Esophagus mucosa (tissue), 1 donor: Measurements from ENCODE around the gene MAMDC4. TPM values are rescaled to one million over a fixed set of nuclear protein-coding genes. Genes with fewer than 3 reads are reported as not detected.
"Not testable (repeated sequence)": the region's sequence is repeated elsewhere in the genome, so short reads cannot be mapped to it uniquely, and the experiment has no call there.

Experiments used
- ATAC-seq: fragments of 200-7000 bp; cut with Tn5 transposase; one replicate; pipeline ENCODE4 v1.9.1; 2020
- total RNA-seq: library from RNA; stranded (reverse); gene quantifications from one replicate; pipeline ENCODE4 v1.2.4, GENCODE V29; 2023
- donor health status: DM: yes; HTN: yes; CAD: no.

Gene MAMDC4
- total RNA-seq = 1.3 TPM

DNA sequence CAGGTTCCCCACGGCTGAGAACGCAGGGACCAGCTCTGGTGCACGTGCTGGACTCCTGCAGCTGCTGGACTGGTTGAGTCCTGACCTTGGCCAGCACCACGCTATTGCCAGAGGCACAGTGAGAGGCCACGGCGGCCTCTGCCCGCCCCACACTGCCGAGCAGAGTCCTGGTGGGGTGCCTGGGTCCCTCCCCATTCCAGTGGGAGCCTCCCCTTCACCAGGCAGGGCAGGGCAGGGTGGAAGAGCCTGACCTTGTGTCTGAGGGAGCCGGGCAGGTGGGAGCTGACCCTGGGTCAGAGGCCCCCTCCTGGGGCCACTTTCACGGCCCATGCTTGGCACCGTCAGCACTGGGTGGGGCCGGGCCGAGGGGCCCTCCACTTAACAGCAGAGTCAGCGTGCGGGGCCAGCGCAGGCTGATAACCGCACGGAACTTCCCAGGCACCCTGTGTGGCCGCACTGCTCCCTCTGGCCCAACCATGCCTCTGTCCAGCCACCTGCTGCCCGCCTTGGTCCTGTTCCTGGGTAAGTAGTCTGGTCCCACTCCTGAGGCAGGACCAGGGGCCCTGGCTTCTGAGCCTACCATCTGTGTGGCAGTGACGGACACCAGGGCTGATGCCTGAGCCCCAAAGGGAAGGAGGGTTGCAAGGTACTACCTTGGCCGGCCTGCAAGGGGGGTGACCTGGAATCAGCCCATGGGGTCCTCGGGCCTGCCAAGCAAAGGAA is at the start of gene MAMDC4:
Gene MAMDC4, plus strand, starts transcription at position 406 of the 723 bp plus-strand sequence. Its CDS starts 71 bp downstream, at position 477.
- no peak for ATAC-seq

DNA sequence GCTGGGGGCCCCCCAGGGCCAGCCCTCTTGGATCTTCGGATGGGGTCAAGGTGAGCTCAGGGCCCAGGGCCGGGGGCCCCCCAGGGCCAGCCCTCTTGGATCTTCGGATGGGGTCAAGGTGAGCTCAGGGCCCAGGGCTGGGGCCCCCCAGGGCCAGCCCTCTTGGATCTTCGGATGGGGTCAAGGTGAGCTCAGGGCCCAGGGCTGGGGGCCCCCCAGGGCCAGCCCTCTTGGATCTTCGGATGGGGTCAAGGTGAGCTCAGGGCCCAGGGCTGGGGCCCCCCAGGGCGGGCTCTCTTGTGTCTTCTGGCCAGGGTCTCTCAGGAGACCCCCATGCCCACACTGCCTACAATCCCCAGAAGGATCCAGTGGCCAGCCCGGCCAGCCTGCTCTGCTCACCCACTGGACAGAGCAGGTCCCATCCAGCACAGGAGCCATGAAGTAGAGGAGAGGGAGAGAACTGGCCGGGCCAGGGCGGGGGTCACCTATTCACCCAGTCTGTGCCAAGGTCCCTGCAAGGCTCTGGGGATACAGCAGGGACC is 49.1 kb upstream of the MAMDC4 start:
- not testable (repeated sequence) for ATAC-seq

DNA sequence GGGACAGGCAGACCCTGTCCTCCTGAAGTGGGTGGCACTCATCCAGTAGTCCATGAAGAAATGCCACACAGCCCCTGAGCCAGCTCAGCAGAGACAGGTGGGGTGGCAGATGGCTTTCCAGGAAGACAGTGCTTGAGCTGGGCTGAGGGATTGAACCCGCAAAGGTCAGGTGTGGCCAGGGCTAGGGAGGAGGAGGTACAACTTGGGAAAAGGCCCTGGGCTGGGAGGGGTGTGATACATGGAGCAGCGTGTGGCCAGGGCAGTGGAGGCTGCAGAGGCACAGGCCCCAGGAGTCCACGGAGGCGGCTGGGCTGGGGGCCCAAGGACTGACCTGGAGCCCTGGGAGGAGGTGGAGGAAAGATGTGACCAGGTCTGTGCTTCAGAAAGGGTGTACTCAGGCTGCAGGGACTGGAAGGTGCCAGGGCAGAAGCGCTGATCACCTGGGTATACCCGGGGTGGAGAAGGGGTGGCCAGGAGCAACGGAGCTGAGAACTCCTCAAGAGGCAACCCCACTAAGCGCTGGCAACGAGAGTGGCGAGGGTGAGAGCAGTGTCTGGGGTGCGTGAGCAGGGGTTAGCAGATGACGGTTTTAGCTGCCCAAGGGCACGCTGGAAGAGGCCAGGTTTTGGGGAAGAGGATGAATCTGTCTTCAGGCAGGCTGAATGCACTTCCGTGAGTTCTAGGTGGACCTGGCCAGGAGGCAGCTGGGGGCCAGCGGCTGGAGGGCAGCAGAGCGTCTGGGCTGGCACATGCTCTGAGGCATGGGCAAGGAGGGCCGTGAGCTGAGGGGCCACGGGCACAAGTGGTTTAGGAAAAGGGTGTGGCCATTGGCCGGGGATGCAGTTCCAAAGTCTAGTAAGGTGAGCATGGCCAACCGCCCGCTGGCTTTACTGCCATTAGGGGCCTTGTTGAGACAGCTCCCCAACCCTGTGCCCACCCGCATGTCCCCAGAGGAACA is 48.3 kb upstream of the MAMDC4 start:
- no peak for ATAC-seq

DNA sequence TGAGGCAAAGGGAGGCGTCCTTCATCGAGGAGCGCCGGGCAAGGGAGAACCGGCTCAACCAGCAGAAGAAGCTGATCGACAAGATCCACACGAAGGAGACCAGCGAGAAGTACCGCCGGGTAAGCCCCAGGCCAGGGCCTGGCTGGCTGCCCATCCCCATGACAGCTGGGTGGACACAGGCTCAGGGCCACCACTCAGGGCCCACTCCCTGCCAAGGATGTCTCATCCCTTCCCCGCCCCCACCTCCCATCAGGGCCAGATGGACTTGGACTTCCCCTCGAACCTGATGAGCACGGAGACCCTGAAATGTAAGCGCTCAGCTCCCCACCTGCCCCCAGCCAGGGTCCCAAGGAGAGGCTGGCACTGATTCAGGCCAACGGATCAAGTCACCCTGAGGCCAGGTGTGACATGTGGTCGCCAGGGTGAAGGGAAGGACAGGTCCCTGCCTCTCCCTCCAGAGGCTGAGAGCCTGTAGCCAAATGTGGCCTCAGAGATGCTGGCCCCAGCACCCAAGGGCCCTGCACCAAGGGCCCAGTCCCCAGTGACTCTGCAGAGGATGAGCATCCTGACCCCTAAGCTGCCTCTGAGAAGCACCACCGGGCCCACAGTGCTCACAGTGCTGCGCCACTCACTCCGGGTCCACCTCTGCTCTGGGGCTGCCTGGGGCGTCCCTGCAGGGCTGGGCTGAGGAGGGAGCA is 47.5 kb upstream of the MAMDC4 start:
- no peak for ATAC-seq

DNA sequence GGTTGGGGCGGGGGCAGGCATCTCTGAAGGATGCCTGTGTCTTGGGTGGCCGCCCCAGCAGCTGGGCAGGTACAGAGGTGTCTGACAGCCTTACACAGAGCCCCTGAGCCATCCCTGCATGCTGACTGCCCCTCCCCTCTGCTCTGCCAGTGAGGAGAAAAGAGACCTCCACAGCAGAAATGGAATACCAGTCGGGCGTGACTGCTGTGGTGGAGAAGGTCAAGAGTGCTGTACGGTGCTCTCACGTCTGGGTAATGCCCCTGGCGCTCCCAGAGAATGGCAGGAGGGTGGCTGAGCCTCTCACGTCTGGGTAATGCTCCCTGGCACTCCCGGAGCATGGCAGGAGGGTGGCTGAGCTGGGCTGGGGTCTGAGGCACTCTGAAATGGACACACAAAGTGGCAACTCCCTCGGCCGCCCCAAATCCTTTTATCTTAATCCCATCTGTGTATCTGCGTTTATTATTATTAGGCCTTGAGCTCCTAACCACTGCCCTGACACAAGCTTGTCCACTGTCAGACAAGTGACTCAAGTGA is 46.9 kb upstream of the MAMDC4 start:
- ATAC-seq = no peak

DNA sequence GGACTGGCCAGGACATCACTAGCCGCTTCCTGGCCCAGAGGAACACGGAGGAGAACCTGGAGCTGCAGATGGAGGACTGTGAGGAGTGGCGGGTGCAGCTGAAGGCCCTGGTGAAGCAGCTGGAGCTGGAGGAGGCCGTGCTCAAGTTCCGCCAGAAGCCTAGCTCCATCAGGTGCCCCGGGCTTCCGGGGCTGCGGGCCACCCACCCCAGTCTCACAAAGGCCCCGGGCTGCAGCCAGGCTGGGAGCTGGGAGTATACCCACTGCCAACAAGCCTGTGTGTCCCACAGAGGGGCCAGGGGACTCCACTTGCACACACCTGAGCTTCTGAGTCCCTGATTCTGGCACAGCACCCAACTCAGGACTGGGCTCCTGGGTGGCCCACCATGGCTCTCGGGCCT is 46.1 kb upstream of the MAMDC4 start:
- ATAC-seq = no peak

DNA sequence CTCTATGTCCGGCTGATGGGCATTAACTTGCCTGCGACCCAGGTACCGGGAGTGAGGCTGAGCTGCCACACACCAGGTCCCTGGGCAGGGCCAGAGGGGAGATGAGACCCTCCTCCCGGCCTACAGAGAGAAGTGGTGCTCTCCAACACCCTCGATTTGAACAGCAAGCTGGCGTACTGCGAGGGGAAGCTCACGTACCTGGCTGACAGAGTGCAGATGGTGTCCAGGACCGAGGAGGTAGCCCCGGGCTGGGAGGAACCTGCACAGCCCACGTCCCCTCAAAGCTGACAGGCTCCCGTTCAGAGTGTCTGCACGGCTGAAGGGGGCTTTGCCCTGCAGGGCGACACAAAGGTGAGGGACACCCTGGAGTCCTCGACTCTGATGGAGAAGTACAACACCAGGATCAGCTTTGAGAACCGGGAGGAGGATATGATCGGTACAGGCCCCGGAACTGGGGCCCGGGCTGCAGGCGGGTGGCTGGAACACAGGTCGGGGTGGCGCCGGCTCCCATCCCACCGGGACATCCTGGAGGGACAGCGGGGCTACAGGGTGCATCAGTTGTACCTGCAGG is 45.4 kb upstream of the MAMDC4 start:
- peak; percentile 2 for ATAC-seq

DNA sequence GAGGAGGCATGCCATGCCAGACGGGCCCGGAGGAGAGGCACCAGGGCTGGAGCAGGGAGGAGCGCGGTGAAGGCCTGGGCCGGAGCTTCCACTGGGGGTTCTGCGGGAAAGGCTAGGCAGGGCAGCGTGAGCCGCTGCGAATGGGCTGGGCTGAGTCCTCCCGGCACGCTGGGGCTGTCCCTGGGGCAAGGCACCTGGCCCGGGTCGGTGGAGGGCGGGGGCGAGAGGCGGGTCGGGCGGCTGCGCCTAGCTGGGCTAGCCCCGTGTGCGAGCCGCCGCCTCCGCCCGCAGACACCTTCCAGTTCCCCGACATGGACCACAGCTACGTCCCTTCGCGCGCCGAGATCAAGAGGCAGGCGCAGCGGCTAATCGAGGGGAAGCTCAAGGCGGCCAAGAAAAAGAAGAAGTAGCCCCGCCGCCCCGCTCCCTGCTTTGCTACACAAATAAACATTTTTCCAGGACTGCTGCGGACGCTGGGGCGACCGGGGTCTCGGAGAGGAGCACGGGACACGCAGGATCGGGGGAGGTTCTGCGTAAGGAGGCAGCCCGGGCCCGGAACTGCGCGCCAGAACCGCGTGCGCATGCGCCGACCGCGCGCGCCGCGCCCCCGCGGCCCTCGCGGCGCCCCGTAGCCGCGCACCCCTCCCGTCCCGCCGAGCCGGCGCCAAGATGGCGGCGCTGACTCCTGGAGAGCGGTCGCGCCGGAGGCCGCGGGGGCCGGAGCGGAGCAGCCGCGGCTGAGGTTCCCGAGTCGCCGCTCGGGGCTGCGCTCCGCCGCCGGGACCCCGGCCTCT is 44.7 kb upstream of the MAMDC4 start, which contains the start of gene RABL6:
Gene RABL6, plus strand, starts transcription at position 668 of the 794 bp plus-strand sequence. CDS start 249 bp downstream, outside the sequence.
- ATAC-seq = peak; percentile 76

DNA sequence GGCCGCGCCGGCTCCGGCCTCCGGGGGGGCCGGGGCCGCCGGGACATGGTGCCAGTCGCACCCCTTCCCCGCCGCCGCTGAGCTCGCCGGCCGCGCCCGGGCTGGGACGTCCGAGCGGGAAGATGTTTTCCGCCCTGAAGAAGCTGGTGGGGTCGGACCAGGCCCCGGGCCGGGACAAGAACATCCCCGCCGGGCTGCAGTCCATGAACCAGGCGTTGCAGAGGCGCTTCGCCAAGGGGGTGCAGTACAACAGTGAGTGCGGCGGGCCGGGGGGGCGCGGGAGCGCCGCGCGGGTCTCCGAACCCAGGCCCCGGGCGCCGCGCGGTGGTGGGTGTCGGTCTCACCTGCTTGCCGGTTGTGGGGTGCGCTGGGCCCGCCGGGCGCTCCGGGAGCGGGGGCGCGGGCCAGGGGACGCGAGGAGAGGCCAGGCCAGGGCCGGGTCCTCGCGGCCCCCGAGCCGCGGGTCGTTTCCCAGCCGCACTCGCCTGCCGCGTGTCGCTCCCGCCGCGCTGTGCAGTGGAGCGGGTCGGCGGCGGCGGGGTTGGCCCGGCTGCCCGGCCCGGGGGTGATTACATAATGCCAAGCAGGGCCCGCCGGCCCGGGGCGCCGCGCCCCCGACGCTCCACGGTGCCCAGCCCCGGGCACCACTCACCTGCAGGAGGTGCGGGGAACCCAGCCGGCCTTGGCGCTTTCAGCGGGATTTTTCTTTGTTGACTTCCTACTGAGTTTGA is 43.9 kb upstream of the MAMDC4 start:
- ATAC-seq = peak; percentile 17

DNA sequence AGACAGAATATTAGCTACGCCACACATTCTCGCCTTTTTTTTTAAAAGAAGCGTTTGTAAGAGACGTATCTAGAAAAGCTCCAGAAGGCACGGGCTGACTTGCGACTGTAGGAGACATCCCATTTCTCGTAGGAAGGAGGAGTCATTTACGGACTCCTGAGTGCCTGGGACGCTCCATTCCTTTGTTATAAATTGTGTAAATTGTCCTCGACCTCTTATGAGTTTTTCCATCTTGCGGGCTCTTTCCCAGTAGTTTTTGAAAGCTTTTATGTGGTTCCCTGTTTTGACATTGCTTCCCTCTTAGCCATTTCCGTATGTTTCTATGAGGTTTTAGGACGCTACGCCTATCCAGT is 43.4 kb upstream of the MAMDC4 start:
- ATAC-seq = no peak

DNA sequence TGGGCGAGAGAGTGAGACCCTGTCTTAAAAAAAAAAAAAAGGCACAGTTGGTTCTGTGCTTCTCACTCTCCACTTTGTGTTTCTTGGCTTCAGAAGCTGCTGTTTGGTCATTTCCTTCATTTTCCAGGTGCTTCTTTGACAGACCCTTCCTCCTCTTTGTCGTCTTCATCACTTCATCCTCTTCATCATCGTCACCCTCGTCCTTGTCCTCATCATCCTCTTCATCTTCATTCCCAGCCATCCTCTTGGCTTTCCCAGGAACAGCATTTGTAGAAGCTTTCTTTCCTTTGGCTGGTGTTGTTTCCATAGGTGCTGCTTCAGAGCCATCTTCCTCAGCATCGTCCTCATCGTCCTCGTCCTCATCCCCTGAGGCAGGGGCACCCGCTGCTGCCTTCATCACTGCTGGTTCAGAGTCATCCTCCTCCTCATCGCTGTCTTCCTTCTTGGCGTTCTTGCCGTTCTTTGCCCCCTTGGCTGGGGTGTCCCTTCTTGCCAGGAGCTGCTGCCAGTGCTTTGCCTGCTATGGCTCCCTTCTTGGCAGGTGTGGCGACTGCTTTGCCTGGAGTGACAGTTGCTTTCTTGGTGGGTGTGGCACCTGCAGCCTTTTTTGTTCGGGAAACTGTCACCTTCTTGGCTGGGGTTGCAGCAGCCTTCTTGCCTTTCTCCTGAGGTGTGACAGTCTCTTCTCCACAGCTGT is 37.3 kb upstream of the MAMDC4 start:
- ATAC-seq = no peak

DNA sequence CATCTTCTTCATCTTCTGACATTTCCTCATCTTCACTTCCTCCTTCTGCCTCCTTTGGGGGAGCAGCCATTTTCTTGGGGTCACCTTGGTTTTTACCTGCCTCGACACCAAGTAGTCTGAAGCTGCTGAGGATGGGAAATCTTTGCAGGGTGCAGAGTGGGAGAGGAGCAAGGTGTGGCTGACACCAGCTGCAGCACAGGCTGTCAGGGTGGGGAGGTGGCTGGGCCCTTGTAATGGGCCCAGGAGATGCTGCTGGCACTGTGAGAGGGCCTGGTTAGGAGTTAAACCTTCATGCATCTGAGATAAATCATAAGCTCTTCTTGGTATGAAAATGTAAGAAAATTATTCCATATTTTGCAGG is 36.7 kb upstream of the MAMDC4 start:
- ATAC-seq = no peak

DNA sequence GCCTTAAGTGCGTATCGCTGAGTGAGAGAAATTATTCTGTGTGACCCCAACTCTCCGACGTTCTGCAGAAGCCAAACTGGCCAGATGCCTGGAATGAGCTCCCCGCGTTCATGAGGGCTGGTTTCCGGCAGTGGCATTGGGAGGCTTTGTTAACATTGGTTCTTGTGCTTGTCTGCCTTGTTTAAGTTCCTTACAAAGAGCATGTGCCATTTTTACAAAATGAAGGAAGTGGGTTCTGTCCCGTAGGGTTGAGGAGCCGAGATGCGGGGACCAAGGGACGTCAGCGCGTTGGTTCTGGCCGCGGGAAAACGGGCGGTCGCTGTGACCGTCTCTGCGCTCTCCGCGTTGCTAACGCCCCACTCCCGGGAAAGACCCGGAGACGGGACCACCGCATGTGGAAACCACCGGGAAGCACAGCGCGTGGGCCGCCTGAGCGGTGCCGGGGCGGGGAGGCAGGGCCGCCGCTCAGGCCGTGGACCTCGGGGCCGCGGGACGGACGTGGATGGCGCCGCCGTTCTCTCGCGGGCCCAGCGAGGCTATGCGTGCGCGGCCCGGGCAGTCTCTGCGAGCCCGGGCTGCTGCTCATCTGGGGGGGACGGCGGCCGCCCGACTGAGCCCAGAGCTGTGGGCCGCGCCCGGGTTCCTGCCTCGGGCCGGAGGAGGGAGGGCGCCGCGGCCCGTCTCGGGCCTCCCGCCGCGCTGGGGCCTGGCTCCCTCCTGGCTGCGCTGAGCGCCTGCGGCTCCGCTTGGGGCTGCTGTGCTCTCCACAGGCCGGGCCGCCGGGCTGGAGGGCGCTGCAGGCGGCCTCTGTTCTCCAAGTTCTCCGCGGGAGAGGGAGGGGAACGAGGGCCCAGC is 30.9 kb upstream of the MAMDC4 start:
- ATAC-seq = peak; percentile 22

DNA sequence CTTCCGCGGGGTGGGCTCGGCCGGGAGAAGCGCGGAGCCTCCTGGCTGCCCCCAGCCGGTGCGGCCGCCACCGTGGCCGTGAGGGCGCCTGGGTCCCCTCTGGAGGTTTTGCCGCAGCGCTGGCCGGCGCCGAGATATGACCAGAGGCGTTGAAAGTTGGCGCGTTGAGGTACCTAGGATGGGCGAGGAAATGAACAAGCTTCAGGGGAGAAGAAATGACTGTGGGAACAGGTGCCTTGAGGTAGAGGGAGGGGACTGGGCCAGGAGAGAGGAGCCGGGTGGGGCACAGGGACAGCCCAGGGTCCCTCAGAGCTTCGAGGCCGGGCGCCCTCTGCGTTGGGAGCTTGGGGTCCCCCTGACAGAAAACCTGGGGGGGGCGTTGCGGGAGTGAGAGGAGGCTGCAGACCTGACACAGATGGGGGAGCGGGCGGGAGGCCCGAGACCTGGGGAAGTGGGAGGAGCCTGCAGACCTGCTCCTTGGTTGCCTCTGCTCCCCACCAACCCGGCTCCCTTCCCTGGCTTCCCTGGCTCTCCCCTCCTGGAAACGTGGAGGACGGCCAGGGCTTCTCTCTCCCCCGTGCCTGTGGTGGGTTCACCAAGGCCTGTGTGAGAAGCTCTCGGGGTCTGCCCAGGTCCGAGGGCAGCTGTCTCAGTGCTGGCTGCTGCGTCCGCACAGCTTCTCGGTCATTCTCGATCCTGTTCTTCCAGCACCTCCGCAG is 30.2 kb upstream of the MAMDC4 start:
- ATAC-seq = no peak

DNA sequence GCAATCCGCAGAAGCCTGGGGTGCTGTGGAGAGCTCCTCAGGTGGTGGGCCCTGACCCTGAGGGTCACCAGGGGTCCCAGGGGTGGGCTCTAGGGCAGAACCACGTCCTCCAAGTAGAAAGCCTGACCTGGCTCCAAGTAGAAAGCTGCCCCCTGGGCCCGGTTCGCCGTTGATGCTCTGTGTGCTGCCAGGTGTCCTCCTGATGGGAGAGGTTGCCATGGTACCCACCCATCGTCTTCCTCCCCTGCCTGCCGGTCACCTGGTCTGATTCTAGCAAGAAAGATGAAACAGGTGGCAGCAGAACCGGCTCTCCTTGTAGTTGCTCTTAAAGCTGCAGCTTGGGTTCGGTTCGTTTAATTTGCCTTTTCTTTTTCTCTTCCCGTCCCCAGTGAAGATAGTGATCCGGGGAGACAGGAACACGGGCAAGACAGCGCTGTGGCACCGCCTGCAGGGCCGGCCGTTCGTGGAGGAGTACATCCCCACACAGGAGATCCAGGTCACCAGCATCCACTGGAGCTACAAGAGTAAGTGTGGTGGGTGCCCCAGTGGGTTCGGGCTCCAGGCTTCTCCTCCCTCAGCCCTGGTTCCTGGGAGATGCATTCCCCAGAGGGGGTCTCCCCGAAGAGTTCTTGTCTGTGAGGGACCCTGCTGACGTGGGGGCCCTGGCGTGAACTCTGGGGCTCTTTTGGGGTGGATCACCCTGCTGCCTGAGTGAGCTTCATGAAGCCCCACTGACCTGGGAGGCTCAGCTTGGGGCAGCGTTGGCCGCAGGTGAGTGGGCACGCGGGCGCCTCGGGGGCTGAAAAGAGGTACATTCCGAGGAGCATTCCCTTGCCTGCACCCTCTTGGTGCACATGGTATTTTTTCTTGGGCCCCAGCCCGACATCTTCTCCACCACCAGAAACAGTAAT is 28.8 kb upstream of the MAMDC4 start:
- peak; percentile 14 for ATAC-seq

DNA sequence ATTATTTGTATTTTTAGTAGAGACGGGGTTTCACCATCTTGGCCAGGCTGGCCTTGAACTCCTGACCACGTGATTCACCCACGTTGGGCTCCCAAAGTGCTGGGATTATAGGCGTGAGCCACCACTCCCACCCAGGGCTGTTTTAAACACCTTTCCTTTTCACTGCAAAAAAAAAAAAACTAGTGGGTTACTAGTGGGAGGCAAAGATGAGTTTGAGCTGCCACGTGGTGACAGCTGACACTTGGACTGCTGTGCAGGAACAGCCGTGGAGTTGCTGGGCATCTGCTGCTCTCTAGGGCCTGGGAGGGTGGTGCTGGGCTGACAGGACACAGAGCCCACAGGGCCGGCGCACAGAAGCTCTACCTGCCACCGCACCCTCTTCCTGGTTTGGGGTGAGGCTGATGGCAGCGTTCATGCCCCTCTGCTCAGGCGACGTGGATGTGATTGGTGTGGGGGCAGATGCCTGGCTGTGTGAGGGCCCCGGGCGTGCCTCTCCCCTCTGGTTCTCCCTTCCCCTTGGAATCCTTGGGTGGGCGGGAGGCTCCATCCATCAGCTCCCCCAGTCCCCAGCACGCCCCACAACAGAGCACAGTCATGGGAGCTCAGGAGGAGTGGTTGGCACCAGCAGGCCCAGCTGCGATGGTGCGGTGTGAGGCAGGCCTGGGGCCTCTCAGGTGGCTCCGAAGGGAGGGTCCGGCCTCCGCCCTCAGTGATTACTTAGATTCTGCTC is 27.5 kb upstream of the MAMDC4 start:
- no peak for ATAC-seq
